Muscle of leg (tissue), 9 donors: Measurements from ENCODE around the gene CDC42EP1. TPM values are rescaled to one million over a fixed set of nuclear protein-coding genes. Genes with fewer than 3 reads are reported as not detected.

ENCODE experiments used
- polyA plus RNA-seq, 8 donors: library from polyadenylated mRNA; unstranded; fragments of 120-200 nt; gene quantifications; one replicate each; pipeline versions ENCODE4 v1.2.1 to v1.2.3, GENCODE V29; 2013; ENCODE audit warnings: inconsistent platforms in 1 of 8, low replicate concordance in 1 of 8; ENCODE audit not compliant: insufficient read length in 8 of 8, insufficient read depth in 1 of 8
- total RNA-seq: library from RNA; stranded (reverse); fragments of 120-200 nt; gene quantifications from one replicate; pipeline ENCODE4 v1.2.4, GENCODE V29; 2013

Gene CDC42EP1
- total and polyA plus RNA-seq, 9 donors, result 14.9 to 53.9 (median 50.3) TPM

Other genes starting within 250 kb of the CDC42EP1 start
- 0.35 TPM for gene ELFN2, start 133.0 kb upstream of the CDC42EP1 start, total RNA-seq
- gene ELFN2, start 133.0 kb upstream of the CDC42EP1 start, polyA plus RNA-seq, result 1 to 10 TPM in 5 of 8 donors, under 1 TPM in 3; 0.67 to 2.2 (median 1.3) TPM
- 5.2 TPM for gene MFNG, start 74.1 kb upstream of the CDC42EP1 start, total RNA-seq
- 1 to 10 TPM; 5.0 to 10.0 (median 6.2) TPM for gene MFNG, start 74.1 kb upstream of the CDC42EP1 start, polyA plus RNA-seq
- gene CARD10, start 41.1 kb upstream of the CDC42EP1 start, total RNA-seq, result 7.8 TPM
- 10 to 100 TPM; 12.1 to 19.3 (median 14.4) TPM for gene CARD10, start 41.1 kb upstream of the CDC42EP1 start, polyA plus RNA-seq
- 0.22 TPM for gene LGALS2, start 19.6 kb downstream of the CDC42EP1 start, total RNA-seq
- 1 to 10 TPM in 2 of 8 donors, under 1 TPM in 6; 0.33 to 7.7 (median 0.54) TPM for gene LGALS2, start 19.6 kb downstream of the CDC42EP1 start, polyA plus RNA-seq
- gene GGA1, start 48.4 kb downstream of the CDC42EP1 start, total RNA-seq, result 29.5 TPM
- gene GGA1, start 48.4 kb downstream of the CDC42EP1 start, polyA plus RNA-seq, result 10 to 100 TPM; 27.4 to 46.8 (median 37.6) TPM
- 5.2 TPM for gene SH3BP1, start 79.2 kb downstream of the CDC42EP1 start, total RNA-seq
- 10 to 100 TPM in 4 of 8 donors, 1 to 10 TPM in 4; 6.7 to 13.7 (median 9.4) TPM for gene SH3BP1, start 79.2 kb downstream of the CDC42EP1 start, polyA plus RNA-seq
- gene PDXP, start 98.2 kb downstream of the CDC42EP1 start, total RNA-seq, result 10.8 TPM
- gene PDXP, start 98.2 kb downstream of the CDC42EP1 start, polyA plus RNA-seq, result 10 to 100 TPM; 12.5 to 17.8 (median 15.4) TPM
- gene LGALS1, start 115.2 kb downstream of the CDC42EP1 start, total RNA-seq, result 2,864 TPM
- 1,000 to 10,000 TPM; 1,526 to 2,219 (median 2,039) TPM for gene LGALS1, start 115.2 kb downstream of the CDC42EP1 start, polyA plus RNA-seq
- 16.2 TPM for gene NOL12, start 125.9 kb downstream of the CDC42EP1 start, total RNA-seq
- gene NOL12, start 125.9 kb downstream of the CDC42EP1 start, polyA plus RNA-seq, result 10 to 100 TPM; 15.8 to 18.5 (median 17.8) TPM
- 36.4 TPM for gene TRIOBP, start 136.6 kb downstream of the CDC42EP1 start, total RNA-seq
- gene TRIOBP, start 136.6 kb downstream of the CDC42EP1 start, polyA plus RNA-seq, result 10 to 100 TPM; 39.5 to 61.5 (median 53.4) TPM
- gene GCAT, start 247.5 kb downstream of the CDC42EP1 start, total RNA-seq, result 7.4 TPM
- 1 to 10 TPM; 4.4 to 8.3 (median 6.5) TPM for gene GCAT, start 247.5 kb downstream of the CDC42EP1 start, polyA plus RNA-seq